ENCODE data around the gene POLQ.

The POLQ gene

GRCh38 chr3:121436641-121437040 is 109.1 kb downstream of the POLQ start:
- H3K36me3 ChIP-seq (ENCODE audit: control insufficient read depth, insufficient read depth, low read length) = no peaks in the 10 kb centered on the region
- TF ChIP-seq CTCF (IDR thresholded peaks at IDR 0.05; ENCODE audit: insufficient read depth, low read length, poor library complexity, severe bottlenecking) = no peak

GRCh38 chr3:121436074-121436473 is 109.7 kb downstream of the POLQ start:
- no peaks in the 10 kb centered on the region for H3K36me3 ChIP-seq (ENCODE audit: control insufficient read depth, insufficient read depth, low read length)
- no peak for TF ChIP-seq CTCF (IDR thresholded peaks at IDR 0.05; ENCODE audit: insufficient read depth, low read length, poor library complexity, severe bottlenecking)
- DNase-seq (ENCODE audit: extremely low read depth, insufficient read length) = no peak

More at GRCh38 chr3:121436641-121437040, 109.1 kb downstream of the POLQ start:
- H3K27me3 ChIP-seq (replicated peaks; ENCODE audit: control insufficient read depth, insufficient read depth, low read length) = no peaks in the 10 kb centered on the region
- DNase-seq (ENCODE audit: extremely low read depth, insufficient read length) = no peak
- no peak overlapping the region for H3K4me3 ChIP-seq (replicated peaks; ENCODE audit: low read depth, low read length)

GRCh38 chr3:121431726-121432517 is 113.9 kb downstream of the POLQ start:
- H3K36me3 ChIP-seq (ENCODE audit: control insufficient read depth, insufficient read depth, low read length) = peaks cover 2% of the 10 kb centered on the region
- DNase-seq (ENCODE audit: extremely low read depth, insufficient read length) = peak; percentile 27
- H3K4me3 ChIP-seq (replicated peaks; ENCODE audit: low read depth, low read length) = no peak overlapping the region
- TF ChIP-seq CTCF (IDR thresholded peaks at IDR 0.05; ENCODE audit: insufficient read depth, low read length, poor library complexity, severe bottlenecking) = no peak
- no peaks in the 10 kb centered on the region for H3K27me3 ChIP-seq (replicated peaks; ENCODE audit: control insufficient read depth, insufficient read depth, low read length)

More at GRCh38 chr3:121436074-121436473, 109.7 kb downstream of the POLQ start:
- no peak overlapping the region for H3K4me3 ChIP-seq (replicated peaks; ENCODE audit: low read depth, low read length)
- H3K27me3 ChIP-seq (replicated peaks; ENCODE audit: control insufficient read depth, insufficient read depth, low read length) = no peaks in the 10 kb centered on the region

GRCh38 chr3:121430664-121431215 is 115.0 kb downstream of the POLQ start:
- Histone ChIP-seq H3K36me3 (ENCODE audit: control insufficient read depth, insufficient read depth, low read length) (peaks cover 2% of the 10 kb centered on the region), H3K27me3 (replicated peaks; ENCODE audit: control insufficient read depth, insufficient read depth, low read length) (no peaks in the 10 kb centered on the region), H3K4me3 (replicated peaks; ENCODE audit: low read depth, low read length) (no peak overlapping the region)
- TF ChIP-seq CTCF (IDR thresholded peaks at IDR 0.05; ENCODE audit: insufficient read depth, low read length, poor library complexity, severe bottlenecking) = no peak
- DNase-seq (ENCODE audit: extremely low read depth, insufficient read length) = no peak

GRCh38 chr3:121424549-121424948 is 121.2 kb downstream of the POLQ start:
- Histone ChIP-seq H3K27me3 (replicated peaks; ENCODE audit: control insufficient read depth, insufficient read depth, low read length) (no peaks in the 10 kb centered on the region), H3K4me3 (replicated peaks; ENCODE audit: low read depth, low read length) (no peak overlapping the region), H3K36me3 (ENCODE audit: control insufficient read depth, insufficient read depth, low read length) (peaks cover 2% of the 10 kb centered on the region; the same call in 1 of the 2 replicates)
- no peak for TF ChIP-seq CTCF (IDR thresholded peaks at IDR 0.05; ENCODE audit: insufficient read depth, low read length, poor library complexity, severe bottlenecking)
- no peak for DNase-seq (ENCODE audit: extremely low read depth, insufficient read length)

Measured in GM06990 (cell line).